LNCAP (cell line): ENCODE measurements around the gene SLC23A2.

Experiments used
- TF ChIP-seq, protein P1 (sequence below): fragments of 450-650 bp; IDR thresholded peaks from 2 replicates; pipeline ENCODE4 v1.5.1; 2017; ENCODE audit warnings: mild to moderate bottlenecking

The SLC23A2 gene

GRCh38 chr20:4952229-4952628 is 49.1 kb downstream of the SLC23A2 start:
- TF ChIP-seq, protein P1, sequence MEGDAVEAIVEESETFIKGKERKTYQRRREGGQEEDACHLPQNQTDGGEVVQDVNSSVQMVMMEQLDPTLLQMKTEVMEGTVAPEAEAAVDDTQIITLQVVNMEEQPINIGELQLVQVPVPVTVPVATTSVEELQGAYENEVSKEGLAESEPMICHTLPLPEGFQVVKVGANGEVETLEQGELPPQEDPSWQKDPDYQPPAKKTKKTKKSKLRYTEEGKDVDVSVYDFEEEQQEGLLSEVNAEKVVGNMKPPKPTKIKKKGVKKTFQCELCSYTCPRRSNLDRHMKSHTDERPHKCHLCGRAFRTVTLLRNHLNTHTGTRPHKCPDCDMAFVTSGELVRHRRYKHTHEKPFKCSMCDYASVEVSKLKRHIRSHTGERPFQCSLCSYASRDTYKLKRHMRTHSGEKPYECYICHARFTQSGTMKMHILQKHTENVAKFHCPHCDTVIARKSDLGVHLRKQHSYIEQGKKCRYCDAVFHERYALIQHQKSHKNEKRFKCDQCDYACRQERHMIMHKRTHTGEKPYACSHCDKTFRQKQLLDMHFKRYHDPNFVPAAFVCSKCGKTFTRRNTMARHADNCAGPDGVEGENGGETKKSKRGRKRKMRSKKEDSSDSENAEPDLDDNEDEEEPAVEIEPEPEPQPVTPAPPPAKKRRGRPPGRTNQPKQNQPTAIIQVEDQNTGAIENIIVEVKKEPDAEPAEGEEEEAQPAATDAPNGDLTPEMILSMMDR: no peak

DNA sequence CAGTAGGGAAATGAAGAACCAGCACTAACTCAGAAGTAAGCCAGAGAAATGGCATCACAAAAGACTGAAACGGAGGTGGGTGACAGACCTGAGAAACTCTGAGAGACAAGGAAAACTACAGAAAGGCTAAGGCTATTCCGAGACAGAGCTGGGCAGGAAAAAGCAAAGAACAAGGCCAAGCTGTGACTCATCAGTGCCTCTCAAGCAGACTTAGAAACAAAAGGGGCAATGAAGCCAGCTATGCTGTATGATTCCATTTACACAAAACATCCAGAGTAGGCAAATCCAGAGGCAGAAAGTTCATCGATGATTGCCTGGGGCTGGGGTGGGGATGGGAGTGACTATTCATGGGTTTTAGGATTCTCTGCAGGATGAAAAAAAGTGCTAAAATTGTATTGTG is 50.0 kb downstream of the SLC23A2 start:
- TF ChIP-seq, protein P1: no peak

DNA sequence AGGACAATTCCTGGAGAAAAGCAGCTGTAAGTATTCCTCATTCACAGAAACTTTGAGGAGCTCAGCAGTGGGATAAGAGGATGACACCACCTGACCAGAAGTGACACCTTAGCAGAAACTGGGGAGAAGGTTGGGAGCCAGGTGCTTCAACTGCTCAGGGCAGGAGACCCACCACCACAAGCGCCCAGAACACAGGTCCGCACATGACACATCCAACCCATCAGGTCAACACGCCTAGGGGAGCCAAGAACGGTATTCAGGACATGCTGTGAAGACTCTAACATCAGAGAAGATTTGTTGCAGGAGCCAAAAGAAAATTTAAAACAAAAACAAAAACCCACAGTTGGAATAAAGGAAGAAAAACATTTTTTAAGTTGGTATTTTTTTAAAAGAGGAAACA is 50.5 kb downstream of the SLC23A2 start:
- TF ChIP-seq, protein P1: no peak

DNA sequence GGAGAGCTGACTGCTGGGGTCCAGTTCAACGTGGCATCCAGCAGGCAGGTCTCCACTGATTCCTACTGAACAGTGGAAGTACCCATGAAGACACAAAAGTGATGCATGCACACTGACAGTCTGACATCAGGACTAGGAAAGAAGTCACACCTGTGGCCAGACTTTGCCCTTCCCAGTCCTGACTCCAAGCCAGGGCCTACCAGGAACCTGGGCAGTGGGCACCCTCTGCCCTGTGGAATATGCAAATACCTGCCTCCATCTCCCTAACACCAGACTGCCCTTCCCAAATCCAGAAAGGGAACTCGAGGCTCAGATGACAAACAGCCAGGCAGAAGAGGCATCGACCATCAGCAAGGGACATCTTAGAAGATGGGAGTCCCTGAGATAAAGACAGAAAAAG is 50.9 kb downstream of the SLC23A2 start:
- TF ChIP-seq, protein P1: no peak

DNA sequence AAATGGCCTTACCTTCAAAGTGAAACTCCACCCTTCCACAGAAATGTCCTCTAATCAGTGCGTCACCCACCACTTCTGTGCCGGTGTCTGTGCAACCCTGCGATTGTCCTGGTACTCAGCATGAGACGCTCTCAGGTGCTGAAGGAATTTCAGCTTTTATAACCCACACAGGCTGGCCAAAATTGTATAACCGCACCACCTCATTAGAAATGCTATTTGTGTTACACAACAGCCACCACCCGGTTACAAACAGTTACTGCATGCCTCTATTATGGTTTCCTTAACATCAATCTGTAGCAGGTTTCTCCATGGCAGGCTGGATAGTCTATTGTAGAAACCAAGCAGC is 51.5 kb downstream of the SLC23A2 start:
- TF ChIP-seq, protein P1: peak; percentile 84

DNA sequence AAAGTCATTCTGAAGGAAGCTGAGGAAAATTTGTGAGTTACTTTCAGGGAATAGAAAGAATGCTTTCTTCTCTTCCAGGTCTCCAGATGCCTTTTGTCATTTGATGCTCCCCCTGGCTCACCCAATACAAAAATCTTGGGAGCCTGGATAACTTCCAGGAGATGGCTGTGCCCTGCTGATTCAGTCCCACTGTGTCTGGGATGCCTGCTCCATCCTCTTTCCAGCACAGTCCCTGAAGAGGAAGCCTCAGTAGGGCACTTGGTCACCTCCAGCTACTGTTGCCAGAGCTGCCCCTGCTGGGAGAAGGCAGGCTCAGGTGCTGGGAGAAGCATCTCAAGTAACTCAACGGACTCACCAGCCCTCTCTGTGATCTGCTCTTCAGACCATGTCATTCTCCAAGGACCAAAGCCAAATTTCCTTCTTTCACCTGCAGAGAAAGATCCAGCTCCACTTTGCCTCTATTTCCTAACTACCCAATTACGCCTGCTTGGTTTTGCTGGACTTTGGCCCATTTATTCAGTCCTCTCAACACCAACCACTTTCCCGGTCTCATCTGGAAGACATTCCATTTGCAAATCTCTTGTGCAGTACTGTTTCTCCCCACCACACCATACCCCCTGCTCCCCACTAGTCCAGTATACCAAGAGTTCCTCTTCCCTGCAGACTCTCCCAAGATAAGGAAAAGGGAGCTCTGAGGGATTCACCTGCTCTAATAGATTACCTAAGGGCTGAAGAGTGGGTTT is 53.3 kb downstream of the SLC23A2 start:
- TF ChIP-seq, protein P1: no peak

DNA sequence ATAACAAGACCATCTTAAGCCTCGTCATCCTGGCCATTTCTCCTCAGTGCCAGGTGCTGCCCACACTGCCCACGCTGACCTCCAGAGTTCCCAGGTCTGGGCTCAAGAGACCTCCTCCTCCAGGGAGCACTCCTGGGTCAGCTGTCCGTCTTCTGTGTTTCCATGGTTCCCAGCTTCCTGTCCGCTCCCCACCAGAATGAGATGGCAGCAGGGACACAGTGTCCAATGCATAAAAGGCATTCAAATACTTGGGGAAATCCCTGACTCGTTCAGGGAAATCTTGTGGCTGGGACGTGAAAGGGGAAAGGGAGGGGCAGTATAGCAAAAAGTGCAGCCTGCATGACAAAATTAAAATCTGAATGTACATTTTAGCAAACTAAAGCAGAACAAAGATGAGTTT is 54.3 kb downstream of the SLC23A2 start:
- TF ChIP-seq, protein P1: no peak

DNA sequence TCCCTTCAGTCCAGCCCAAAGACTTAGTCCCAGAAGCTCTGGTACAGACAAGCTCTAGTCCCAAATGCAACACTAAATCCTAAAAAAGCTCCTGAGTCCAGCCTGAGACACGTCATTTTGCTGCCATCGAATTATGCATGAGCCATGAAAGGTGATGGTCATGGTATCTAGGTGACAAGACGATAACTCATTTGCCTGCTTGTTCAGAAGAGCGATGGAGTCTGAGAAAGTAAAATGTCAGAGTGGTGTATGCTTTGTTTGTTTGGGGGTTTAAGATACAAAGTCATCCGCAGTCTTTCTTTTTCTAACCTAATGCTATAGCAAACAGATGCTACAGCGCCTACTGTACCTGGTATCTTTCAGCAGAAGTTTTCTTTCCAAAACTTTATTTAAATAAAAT is 54.7 kb downstream of the SLC23A2 start:
- TF ChIP-seq, protein P1: no peak
